ENCODE measurements around the gene ZNF559.
"Not testable (repeated sequence)": the region's sequence is repeated elsewhere in the genome, so short reads cannot be mapped to it uniquely, and the experiment has no call there.

Gene ZNF559

GRCh38 chr19:9323919-9324583 lies at the start of gene ZNF559:
TSS of gene ZNF559 (plus strand) at chr19:9324179. CDS start at chr19:9338550, 14,371 bp downstream.
- no peaks in the 10 kb centered on the region for H3K27me3 ChIP-seq (ENCODE audit: control insufficient read depth, insufficient read depth, low read length)
- peak within 1 kb of the TSS; percentile 58 for H3K4me3 ChIP-seq (ENCODE audit: low read depth, low read length)
- H3K9me3 ChIP-seq (ENCODE audit: control insufficient read depth, insufficient read depth, low read length), result peaks cover 7% of the 10 kb centered on the region
- peak within 1 kb of the TSS; percentile 87 for H3K9ac ChIP-seq (ENCODE audit: low read depth, low read length)
- H3K36me3 ChIP-seq (ENCODE audit: control insufficient read depth, insufficient read depth, low read length), result peaks cover 3% of the 10 kb centered on the region
- H3K4me1 ChIP-seq (ENCODE audit: control insufficient read depth, insufficient read depth, low read length), result no peaks in the 10 kb centered on the region

GRCh38 chr19:9283485-9283884 lies 40.5 kb upstream of the ZNF559 start:
- H3K4me3 ChIP-seq (ENCODE audit: low read depth, low read length); H3K27me3 ChIP-seq (ENCODE audit: control insufficient read depth, insufficient read depth, low read length): not testable (repeated sequence)

GRCh38 chr19:9289231-9289884 lies 34.6 kb upstream of the ZNF559 start:
- Histone ChIP-seq H3K27me3 (ENCODE audit: control insufficient read depth, insufficient read depth, low read length) (no peaks in the 10 kb centered on the region), H3K36me3 (ENCODE audit: control insufficient read depth, insufficient read depth, low read length) (no peaks in the 10 kb centered on the region), H3K9me3 (ENCODE audit: control insufficient read depth, insufficient read depth, low read length) (peaks cover 22% of the 10 kb centered on the region), H3K4me1 (ENCODE audit: control insufficient read depth, insufficient read depth, low read length) (no peaks in the 10 kb centered on the region), H3K9ac (ENCODE audit: low read depth, low read length) (no peak overlapping the region), H3K4me3 (ENCODE audit: low read depth, low read length) (no peak overlapping the region)

More at GRCh38 chr19:9283485-9283884, 40.5 kb upstream of the ZNF559 start:
- H3K9me3 ChIP-seq (ENCODE audit: control insufficient read depth, insufficient read depth, low read length), result peaks cover 12% of the 10 kb centered on the region
- H3K36me3 ChIP-seq (ENCODE audit: control insufficient read depth, insufficient read depth, low read length); H3K9ac ChIP-seq (ENCODE audit: low read depth, low read length); H3K4me1 ChIP-seq (ENCODE audit: control insufficient read depth, insufficient read depth, low read length): not testable (repeated sequence)

- peaks cover 14% of the 10 kb centered on the region for H3K36me3 ChIP-seq (ENCODE audit: control insufficient read depth, insufficient read depth, low read length)
- peaks cover 27% of the 10 kb centered on the region for H3K9me3 ChIP-seq (ENCODE audit: control insufficient read depth, insufficient read depth, low read length)
Measured at GRCh38 chr19:9295411-9295849, 28.5 kb upstream of the ZNF559 start.

GRCh38 chr19:9296336-9296735 lies 27.6 kb upstream of the ZNF559 start:
- Histone ChIP-seq H3K9me3 (ENCODE audit: control insufficient read depth, insufficient read depth, low read length) (peaks cover 25% of the 10 kb centered on the region), H3K36me3 (ENCODE audit: control insufficient read depth, insufficient read depth, low read length) (peaks cover 15% of the 10 kb centered on the region), H3K4me1 (ENCODE audit: control insufficient read depth, insufficient read depth, low read length) (no peaks in the 10 kb centered on the region), H3K9ac (ENCODE audit: low read depth, low read length) (no peak overlapping the region), H3K27me3 (ENCODE audit: control insufficient read depth, insufficient read depth, low read length) (no peaks in the 10 kb centered on the region), H3K4me3 (ENCODE audit: low read depth, low read length) (no peak overlapping the region)

More at GRCh38 chr19:9295411-9295849, 28.5 kb upstream of the ZNF559 start:
- no peaks in the 10 kb centered on the region for H3K4me1 ChIP-seq (ENCODE audit: control insufficient read depth, insufficient read depth, low read length)
- no peaks in the 10 kb centered on the region for H3K27me3 ChIP-seq (ENCODE audit: control insufficient read depth, insufficient read depth, low read length)
- H3K4me3 ChIP-seq (ENCODE audit: low read depth, low read length), result no peak overlapping the region
- no peak overlapping the region for H3K9ac ChIP-seq (ENCODE audit: low read depth, low read length)

GRCh38 chr19:9306443-9306842 lies 17.5 kb upstream of the ZNF559 start:
- H3K36me3 ChIP-seq (ENCODE audit: control insufficient read depth, insufficient read depth, low read length), result peaks cover 4% of the 10 kb centered on the region
- H3K9me3 ChIP-seq (ENCODE audit: control insufficient read depth, insufficient read depth, low read length), result no peaks in the 10 kb centered on the region
- no peak overlapping the region for H3K9ac ChIP-seq (ENCODE audit: low read depth, low read length)
- H3K4me1 ChIP-seq (ENCODE audit: control insufficient read depth, insufficient read depth, low read length), result no peaks in the 10 kb centered on the region
- no peaks in the 10 kb centered on the region for H3K27me3 ChIP-seq (ENCODE audit: control insufficient read depth, insufficient read depth, low read length)
- H3K4me3 ChIP-seq (ENCODE audit: low read depth, low read length), result no peak overlapping the region

- Histone ChIP-seq H3K9ac (ENCODE audit: low read depth, low read length) (no peak overlapping the region), H3K27me3 (ENCODE audit: control insufficient read depth, insufficient read depth, low read length) (no peaks in the 10 kb centered on the region), H3K9me3 (ENCODE audit: control insufficient read depth, insufficient read depth, low read length) (no peaks in the 10 kb centered on the region), H3K4me3 (ENCODE audit: low read depth, low read length) (peak overlapping the region; percentile 96), H3K36me3 (ENCODE audit: control insufficient read depth, insufficient read depth, low read length) (peaks cover 2% of the 10 kb centered on the region), H3K4me1 (ENCODE audit: control insufficient read depth, insufficient read depth, low read length) (no peaks in the 10 kb centered on the region)
Measured at GRCh38 chr19:9308091-9308770, 15.7 kb upstream of the ZNF559 start.

GRCh38 chr19:9309139-9309973 lies 14.6 kb upstream of the ZNF559 start, which contains the start of gene ZNF699:
TSS of gene ZNF699 (minus strand) at chr19:9309838. CDS start at chr19:9305119, 4,719 bp downstream.
- Histone ChIP-seq H3K4me3 (ENCODE audit: low read depth, low read length) (peak within 1 kb of the TSS; percentile 96), H3K4me1 (ENCODE audit: control insufficient read depth, insufficient read depth, low read length) (no peaks in the 10 kb centered on the region), H3K27me3 (ENCODE audit: control insufficient read depth, insufficient read depth, low read length) (no peaks in the 10 kb centered on the region), H3K9ac (ENCODE audit: low read depth, low read length) (peak within 1 kb of the TSS; percentile 48), H3K9me3 (ENCODE audit: control insufficient read depth, insufficient read depth, low read length) (no peaks in the 10 kb centered on the region), H3K36me3 (ENCODE audit: control insufficient read depth, insufficient read depth, low read length) (peaks cover 2% of the 10 kb centered on the region)

GRCh38 chr19:9309974-9310446 lies 14.0 kb upstream of the ZNF559 start:
- Histone ChIP-seq H3K4me3 (ENCODE audit: low read depth, low read length) (peak overlapping the region; percentile 96), H3K9me3 (ENCODE audit: control insufficient read depth, insufficient read depth, low read length) (no peaks in the 10 kb centered on the region), H3K36me3 (ENCODE audit: control insufficient read depth, insufficient read depth, low read length) (peaks cover 2% of the 10 kb centered on the region), H3K9ac (ENCODE audit: low read depth, low read length) (peak overlapping the region; percentile 48), H3K27me3 (ENCODE audit: control insufficient read depth, insufficient read depth, low read length) (no peaks in the 10 kb centered on the region), H3K4me1 (ENCODE audit: control insufficient read depth, insufficient read depth, low read length) (no peaks in the 10 kb centered on the region)

- Histone ChIP-seq H3K9me3 (ENCODE audit: control insufficient read depth, insufficient read depth, low read length) (no peaks in the 10 kb centered on the region), H3K4me1 (ENCODE audit: control insufficient read depth, insufficient read depth, low read length) (no peaks in the 10 kb centered on the region), H3K4me3 (ENCODE audit: low read depth, low read length) (no peak overlapping the region), H3K27me3 (ENCODE audit: control insufficient read depth, insufficient read depth, low read length) (no peaks in the 10 kb centered on the region), H3K36me3 (ENCODE audit: control insufficient read depth, insufficient read depth, low read length) (peaks cover 2% of the 10 kb centered on the region), H3K9ac (ENCODE audit: low read depth, low read length) (no peak overlapping the region)
Measured at GRCh38 chr19:9313756-9314155, 10.2 kb upstream of the ZNF559 start.

- Histone ChIP-seq H3K27me3 (ENCODE audit: control insufficient read depth, insufficient read depth, low read length) (no peaks in the 10 kb centered on the region), H3K36me3 (ENCODE audit: control insufficient read depth, insufficient read depth, low read length) (no peaks in the 10 kb centered on the region), H3K9me3 (ENCODE audit: control insufficient read depth, insufficient read depth, low read length) (no peaks in the 10 kb centered on the region), H3K4me3 (ENCODE audit: low read depth, low read length) (no peak overlapping the region), H3K9ac (ENCODE audit: low read depth, low read length) (no peak overlapping the region), H3K4me1 (ENCODE audit: control insufficient read depth, insufficient read depth, low read length) (no peaks in the 10 kb centered on the region)
Measured at GRCh38 chr19:9321338-9321737, 2.6 kb upstream of the ZNF559 start.
